SK-N-MC (cell line): ENCODE data around the gene NDNF.

Experiments used
- EZH2 ChIP-seq: fragments of 200-600 bp; sonication (generic); IDR thresholded peaks from one replicate; pipeline ENCODE4 v1.6.1; 2017; ENCODE audit warnings: antibody characterized with exemption
- FOXP2 ChIP-seq: optimal IDR thresholded peaks from 2 replicates; pipeline ENCODE3; 2011; ENCODE audit warnings: mild to moderate bottlenecking, moderate library complexity; ENCODE audit not compliant: insufficient read depth; ENCODE audit errors: extremely low read length, control extremely low read depth
- POLR2AphosphoS5 ChIP-seq: IDR thresholded peaks from 2 replicates; pipeline ENCODE4 v1.6.1; 2012; ENCODE audit warnings: mild to moderate bottlenecking, low read depth, low read length, borderline replicate concordance

DNA sequence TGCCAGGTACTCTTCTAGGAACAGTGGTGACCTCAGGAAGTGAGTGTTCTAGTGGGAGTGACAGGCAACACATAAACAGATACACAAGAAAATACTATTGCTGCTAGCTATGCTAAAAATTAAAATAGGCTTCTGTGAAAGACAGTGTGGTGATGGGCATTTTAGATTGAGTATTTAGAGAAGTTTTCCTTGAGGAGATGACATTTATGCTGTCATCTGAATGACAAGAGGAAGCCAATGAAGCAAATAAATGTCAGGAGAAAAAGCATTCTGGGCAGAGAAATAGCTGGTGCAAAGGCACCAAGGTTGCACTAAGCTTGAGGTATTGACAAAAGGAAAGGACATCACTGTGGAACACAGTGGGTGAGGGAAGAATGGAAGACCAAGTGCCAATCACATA, 18.0 kb downstream of the NDNF start:
- TF ChIP-seq POLR2AphosphoS5 (no peak), EZH2 (no peak), FOXP2 (no peak)
